IPS-18a (cell line): ENCODE data around the gene RPP30.

ENCODE experiments used
- H3K27ac ChIP-seq: one replicate; pipeline ENCODE4 v1.5.1; 2013; ENCODE audit warnings: low read length
- H3K27me3 ChIP-seq: one replicate; pipeline ENCODE4 v1.6.1; 2013; ENCODE audit warnings: mild to moderate bottlenecking, low read length; ENCODE audit not compliant: control insufficient read depth, insufficient read depth
- H3K36me3 ChIP-seq: one replicate; pipeline ENCODE4 v1.6.1; 2013; ENCODE audit warnings: low read depth, low read length; ENCODE audit not compliant: control insufficient read depth
- H3K4me1 ChIP-seq: one replicate; pipeline ENCODE4 v1.6.1; 2013; ENCODE audit warnings: low read depth, low read length; ENCODE audit not compliant: control insufficient read depth
- H3K4me3 ChIP-seq: one replicate; pipeline ENCODE4 v1.5.1; 2013; ENCODE audit warnings: low read length
- H3K9ac ChIP-seq: one replicate; pipeline ENCODE4 v1.6.1; 2013; ENCODE audit warnings: mild to moderate bottlenecking, low read length, moderate library complexity
- H3K9me3 ChIP-seq: one replicate; pipeline ENCODE4 v1.6.1; 2013; ENCODE audit warnings: low read depth, low read length; ENCODE audit not compliant: control insufficient read depth

RPP30 gene

DNA sequence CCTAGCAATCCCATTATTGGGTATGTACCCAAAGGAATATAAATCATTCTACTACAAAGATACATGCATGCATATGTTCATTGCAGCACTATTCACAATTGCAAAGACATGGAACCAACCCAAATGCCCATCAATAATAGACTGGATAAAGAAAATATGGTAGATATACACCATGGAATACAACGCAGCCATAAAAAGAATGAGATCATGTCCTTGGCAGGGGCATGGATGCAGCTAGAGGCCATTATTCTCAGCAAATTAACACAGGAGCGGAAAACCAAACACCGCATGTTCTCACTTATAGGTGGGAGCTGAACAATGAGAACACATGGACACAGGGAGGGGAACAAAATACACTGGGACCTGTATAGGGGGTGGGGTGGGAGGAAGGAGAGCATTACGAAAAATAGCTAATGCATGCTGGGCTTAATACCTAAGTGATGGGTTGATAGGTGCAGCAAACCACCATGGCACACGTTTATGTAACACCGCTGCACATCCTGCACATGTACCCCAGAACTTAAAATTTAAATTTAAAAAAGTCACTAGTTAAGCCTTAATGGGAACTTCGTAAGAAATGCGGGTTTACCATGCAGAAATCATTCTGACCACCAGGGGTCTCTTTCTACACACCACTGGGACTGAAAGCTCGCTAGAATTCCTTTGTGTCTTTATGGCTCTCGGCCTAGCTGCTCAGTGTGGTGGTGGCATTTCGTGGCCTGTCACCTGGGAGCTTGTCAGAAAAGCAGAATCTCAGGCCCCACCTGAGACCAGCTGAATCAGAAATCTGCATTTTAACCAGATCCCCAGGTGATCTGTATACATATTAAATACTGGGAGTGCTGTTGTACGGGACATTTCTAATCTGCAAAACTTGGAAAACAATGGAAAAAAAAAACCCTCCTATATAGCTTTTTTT, 39.6 kb downstream of the RPP30 start:
- Histone ChIP-seq H3K36me3 (no peaks in the 10 kb centered on the region), H3K9me3 (no peaks in the 10 kb centered on the region), H3K9ac (no peak overlapping the region), H3K4me3 (no peak overlapping the region), H3K27ac (no peak overlapping the region), H3K4me1 (peaks cover 3% of the 10 kb centered on the region), H3K27me3 (peaks cover 48% of the 10 kb centered on the region)

DNA sequence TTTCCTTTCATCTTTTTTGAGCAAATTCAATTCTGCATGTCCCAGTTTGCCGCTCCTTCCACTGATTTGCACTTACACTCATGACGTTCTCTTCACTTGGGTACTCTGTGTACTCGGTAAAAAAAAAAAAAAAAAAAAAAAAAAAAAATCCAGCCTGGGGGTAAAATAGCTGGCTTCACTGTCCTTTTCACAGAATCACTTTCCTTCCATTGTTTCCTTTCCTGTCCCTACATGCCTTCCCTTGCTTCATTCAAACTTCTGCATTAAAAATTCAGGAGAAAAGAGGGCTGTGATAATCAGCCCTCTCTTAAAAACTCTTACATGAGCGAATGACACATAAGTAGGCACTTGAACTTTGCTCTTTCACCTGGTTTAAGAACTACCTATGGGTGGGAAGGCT, 40.4 kb downstream of the RPP30 start:
- H3K36me3 ChIP-seq = no peaks in the 10 kb centered on the region
- H3K9me3 ChIP-seq = no peaks in the 10 kb centered on the region
- peaks cover 3% of the 10 kb centered on the region for H3K4me1 ChIP-seq
- H3K27ac ChIP-seq = no peak overlapping the region
- no peak overlapping the region for H3K4me3 ChIP-seq
- H3K27me3 ChIP-seq = peaks cover 56% of the 10 kb centered on the region
- H3K9ac ChIP-seq = no peak overlapping the region

DNA sequence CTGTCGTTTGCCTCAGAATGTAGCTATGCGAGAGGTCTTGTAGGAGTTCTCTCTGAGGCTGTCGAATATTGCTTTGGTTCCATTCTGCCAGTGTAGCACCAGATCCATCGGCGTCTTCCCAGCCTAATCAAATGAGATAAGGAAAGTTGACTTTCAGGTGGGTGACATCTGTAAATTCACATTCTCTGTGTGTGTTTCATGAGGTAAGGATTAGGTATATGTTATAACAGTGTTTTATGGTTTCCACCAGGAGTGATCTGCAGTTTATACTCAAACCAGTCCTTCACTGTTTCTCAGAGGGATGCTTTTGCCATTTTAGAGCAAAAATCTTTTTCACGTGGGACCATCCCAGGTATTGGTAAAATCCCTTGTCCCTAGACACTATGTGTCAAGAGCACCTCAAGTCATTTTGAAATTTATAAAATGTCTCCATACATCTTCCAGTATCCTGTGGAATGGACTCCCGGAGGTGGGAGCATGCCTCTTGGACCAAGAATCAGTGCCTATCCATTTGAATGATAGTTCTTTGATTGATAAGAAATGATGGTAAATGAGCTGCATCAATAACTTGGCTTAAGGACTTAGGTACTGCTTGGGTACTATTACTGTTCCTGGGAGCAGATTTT, 41.2 kb downstream of the RPP30 start:
- H3K27me3 ChIP-seq = peaks cover 64% of the 10 kb centered on the region
- peaks cover 3% of the 10 kb centered on the region for H3K4me1 ChIP-seq
- no peaks in the 10 kb centered on the region for H3K36me3 ChIP-seq
- no peak overlapping the region for H3K9ac ChIP-seq
- no peak overlapping the region for H3K27ac ChIP-seq
- H3K9me3 ChIP-seq = no peaks in the 10 kb centered on the region
- H3K4me3 ChIP-seq = no peak overlapping the region

DNA sequence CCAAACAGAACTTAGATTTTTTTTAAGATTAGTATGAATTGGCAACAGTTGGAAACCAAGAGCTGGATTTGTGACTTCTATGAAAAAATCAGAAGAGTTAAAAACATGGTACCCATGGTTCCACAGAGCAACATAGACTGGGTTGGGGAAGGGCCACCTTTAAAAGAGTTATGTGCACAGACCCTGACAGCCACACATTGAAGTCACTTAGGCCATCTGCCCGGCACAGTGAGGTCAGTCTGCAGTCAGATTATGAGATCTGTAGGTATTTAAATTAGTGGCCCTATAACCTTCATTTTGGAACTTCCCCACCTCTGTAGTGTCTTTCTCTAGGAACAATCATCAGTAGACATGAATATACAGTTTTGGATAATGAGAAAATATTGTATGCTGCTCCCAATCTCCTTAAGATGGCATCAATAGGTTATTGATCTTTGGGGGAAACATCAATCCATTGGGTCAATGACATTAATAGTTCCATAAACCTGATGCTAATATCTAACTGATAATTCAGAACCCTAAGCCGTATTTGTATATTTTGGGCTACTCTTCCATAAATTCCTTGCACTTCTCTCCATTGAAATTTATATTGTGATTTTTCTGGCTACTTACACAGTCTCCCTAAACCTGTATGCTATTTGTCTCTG, 42.1 kb downstream of the RPP30 start:
- peaks cover 73% of the 10 kb centered on the region for H3K27me3 ChIP-seq
- peaks cover 3% of the 10 kb centered on the region for H3K4me1 ChIP-seq
- H3K4me3 ChIP-seq = no peak overlapping the region
- no peaks in the 10 kb centered on the region for H3K36me3 ChIP-seq
- no peak overlapping the region for H3K27ac ChIP-seq
- no peak overlapping the region for H3K9ac ChIP-seq
- H3K9me3 ChIP-seq = no peaks in the 10 kb centered on the region

DNA sequence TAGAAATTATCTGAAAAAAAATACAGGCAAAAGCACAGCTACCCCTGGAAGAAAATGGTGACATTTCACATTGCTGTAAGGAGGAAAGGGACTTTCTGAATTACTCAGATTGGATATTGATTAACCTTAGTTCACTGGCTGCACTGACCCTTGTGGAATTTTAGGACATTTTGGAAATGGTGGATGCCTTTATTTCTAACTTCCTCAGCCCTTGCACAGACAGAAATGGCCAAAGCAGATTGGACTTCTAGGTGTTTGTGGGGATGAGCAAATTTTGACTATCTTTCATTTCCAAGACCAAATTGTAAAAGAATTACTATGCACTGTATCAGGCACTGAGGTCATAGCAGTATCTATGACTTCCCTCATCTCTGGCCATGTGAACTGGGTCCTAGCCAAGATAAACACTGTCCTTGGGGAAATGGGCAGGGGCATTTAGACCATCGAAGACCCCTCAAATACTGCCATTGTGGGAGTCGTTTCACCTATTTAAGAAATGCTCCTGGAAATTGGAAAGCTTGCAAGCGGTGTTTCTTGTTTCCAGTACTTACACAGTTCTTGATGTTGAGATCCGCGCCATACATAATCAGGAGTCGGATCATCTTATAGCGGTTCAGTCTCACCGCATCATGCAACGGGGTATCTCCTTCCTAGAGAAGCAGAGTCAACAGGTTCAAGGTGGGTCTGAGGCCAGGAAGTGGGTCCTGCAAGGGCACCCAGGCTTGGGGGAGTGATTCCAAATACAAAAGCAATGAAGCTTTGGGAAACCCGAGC, 43.4 kb downstream of the RPP30 start:
- no peak overlapping the region for H3K4me3 ChIP-seq
- peaks cover 3% of the 10 kb centered on the region for H3K4me1 ChIP-seq
- H3K36me3 ChIP-seq = no peaks in the 10 kb centered on the region
- H3K9ac ChIP-seq = no peak overlapping the region
- no peak overlapping the region for H3K27ac ChIP-seq
- H3K9me3 ChIP-seq = no peaks in the 10 kb centered on the region
- H3K27me3 ChIP-seq = peaks cover 86% of the 10 kb centered on the region

DNA sequence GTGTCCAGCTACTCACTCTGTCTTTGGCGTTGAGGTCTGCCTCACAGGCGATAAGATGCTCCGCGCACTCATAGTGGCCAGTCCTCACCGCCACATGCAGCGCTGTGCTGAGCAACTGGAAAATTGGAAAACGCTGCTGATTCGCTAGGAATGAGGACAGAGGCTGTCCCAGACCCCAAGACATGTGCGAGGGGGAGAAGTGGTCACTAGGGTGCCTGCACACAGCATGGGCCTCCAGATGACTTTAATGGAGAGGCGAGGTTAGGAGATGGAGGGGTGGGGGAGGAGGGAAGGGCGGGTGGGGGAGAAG, 43.9 kb downstream of the RPP30 start:
- peaks cover 92% of the 10 kb centered on the region for H3K27me3 ChIP-seq
- H3K27ac ChIP-seq = no peak overlapping the region
- no peaks in the 10 kb centered on the region for H3K36me3 ChIP-seq
- H3K9me3 ChIP-seq = no peaks in the 10 kb centered on the region
- H3K4me3 ChIP-seq = no peak overlapping the region
- no peak overlapping the region for H3K9ac ChIP-seq
- peaks cover 3% of the 10 kb centered on the region for H3K4me1 ChIP-seq

DNA sequence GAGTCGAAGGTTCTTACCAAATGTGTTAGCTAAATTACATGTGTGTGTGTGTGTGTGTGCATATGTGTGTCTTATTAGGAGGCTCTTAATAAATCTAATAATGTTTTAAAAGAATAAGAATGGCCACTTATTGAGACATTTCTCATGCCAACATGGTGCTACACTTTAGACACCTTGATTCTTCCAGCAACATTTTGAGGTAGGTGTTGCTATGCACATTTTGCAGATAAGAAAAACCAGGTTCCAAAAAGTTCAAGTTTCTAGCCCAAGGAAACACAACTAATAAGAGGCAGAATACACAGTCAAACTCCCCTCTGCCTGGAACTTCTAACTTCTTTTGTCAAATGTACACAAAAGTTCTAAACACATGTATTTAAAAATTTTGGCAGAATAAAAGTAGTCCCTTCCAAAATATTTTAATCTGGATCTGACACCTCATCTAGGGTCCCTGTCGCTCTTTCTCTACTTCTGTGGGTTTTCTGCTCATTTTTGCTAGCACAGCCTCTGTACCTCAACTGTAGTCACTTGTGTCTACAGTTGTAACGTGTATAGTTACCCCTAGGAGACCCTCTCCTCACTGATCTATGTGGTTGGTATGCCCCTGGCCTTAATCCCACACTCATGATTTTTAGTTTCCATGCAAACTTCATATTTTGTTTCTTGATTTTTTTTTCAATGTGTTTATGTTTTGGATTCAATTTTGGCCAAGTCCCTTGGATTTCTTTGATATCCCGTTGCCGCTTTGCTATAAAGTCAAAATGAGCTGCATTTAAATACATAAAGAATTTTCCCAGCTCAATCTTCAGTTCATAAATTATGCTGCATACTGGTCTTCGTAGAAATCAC, 44.8 kb downstream of the RPP30 start:
- Histone ChIP-seq H3K4me1 (peaks cover 3% of the 10 kb centered on the region), H3K9ac (no peak overlapping the region), H3K4me3 (no peak overlapping the region), H3K36me3 (no peaks in the 10 kb centered on the region), H3K9me3 (no peaks in the 10 kb centered on the region), H3K27ac (no peak overlapping the region), H3K27me3 (peaks cover 100% of the 10 kb centered on the region)

DNA sequence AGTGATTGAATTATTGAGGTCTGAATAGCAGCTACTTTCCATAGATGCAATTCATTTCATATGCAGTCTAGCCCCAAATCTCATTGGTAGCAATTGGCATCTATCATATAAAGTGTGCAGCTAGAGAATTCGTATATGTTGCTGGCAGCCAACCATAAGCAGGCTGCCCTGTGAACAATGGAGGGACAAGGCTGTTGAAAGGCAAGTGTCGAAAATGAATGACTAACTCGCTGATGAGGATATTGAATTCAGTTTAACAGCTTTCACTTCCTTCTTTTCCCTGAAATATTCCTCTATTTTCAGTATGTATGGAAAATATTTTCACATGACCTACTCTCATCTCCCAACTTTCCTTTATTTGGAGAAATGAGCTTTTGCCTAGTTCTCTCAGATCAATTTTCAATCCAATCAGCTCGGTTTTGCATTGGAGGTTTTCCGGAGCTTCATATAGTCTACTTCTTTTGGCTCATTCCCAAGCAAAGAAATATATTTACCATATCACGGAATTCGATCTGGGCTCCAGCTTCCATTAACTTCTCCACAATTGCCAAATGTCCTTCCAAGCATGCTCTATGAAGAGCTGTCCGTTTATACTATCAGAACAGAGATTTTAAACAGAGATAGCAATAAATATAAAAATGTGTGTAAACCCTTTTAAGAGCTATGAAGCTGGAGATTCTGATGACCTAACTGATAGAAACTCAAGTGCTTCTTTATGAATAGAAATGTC, 45.6 kb downstream of the RPP30 start:
- H3K27ac ChIP-seq = no peak overlapping the region
- no peaks in the 10 kb centered on the region for H3K9me3 ChIP-seq
- no peak overlapping the region for H3K4me3 ChIP-seq
- H3K9ac ChIP-seq = no peak overlapping the region
- peaks cover 100% of the 10 kb centered on the region for H3K27me3 ChIP-seq
- H3K4me1 ChIP-seq = no peaks in the 10 kb centered on the region
- no peaks in the 10 kb centered on the region for H3K36me3 ChIP-seq

DNA sequence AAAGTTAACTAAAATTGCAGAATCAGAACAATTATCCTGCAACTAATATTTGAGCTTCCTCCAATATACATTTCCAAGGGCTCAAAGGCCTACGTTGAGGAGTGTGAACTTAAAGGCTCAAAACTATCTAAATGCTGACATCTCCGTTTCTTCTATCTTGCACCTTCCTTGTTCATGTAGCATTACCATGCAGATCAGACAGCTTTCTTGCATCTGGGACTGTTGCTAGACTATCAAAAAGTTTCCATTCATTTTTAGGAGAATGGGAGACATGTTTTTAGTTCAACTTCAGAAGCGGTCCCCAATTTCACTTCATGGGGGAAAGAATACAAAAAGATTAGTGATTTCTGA, 46.2 kb downstream of the RPP30 start:
- Histone ChIP-seq H3K27me3 (peaks cover 100% of the 10 kb centered on the region), H3K4me3 (no peak overlapping the region), H3K27ac (no peak overlapping the region), H3K4me1 (no peaks in the 10 kb centered on the region), H3K9ac (no peak overlapping the region), H3K9me3 (peaks cover under 1% of the 10 kb centered on the region), H3K36me3 (no peaks in the 10 kb centered on the region)

DNA sequence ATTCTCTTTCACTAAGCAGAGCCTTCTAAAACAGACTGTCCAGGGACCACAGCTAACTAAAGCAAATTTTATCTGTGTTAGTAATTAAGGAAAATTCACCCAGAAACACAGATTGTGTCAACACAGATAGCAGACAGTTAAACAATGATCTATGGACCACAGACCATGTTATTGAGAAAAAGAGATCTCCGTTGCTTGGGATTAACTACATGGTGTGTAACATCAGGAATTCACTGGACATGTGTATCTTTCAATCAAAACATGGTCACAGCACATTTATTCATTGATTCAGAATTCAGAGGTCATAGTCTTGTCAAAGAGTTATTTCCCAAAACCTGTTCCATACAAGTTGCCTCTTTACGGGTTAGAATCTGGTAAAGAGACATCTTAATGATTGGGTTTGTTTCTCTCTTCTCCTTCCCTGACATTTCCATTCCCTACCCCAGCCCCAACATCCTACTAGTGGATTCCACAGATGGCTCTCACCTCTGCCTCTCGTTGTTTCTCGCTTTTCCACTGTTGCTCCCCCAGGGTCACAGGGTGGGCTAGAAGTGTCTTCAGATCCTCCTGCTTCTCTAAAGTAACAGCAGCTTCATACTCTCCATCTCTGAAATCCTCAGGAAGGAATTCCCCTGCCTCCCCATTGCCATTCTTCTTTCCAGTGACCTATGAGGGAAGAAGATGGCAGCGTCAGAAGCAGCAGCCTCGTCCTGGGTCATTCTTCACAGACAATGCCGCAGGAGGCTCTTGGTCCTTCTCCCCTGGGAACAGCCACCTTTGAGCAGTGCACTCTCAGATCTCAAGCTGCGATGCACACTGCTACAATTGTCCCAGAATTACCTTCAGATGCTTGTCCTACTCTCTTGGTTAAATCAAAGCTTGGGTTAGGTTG, 48.2 kb downstream of the RPP30 start:
- H3K9ac ChIP-seq = no peak overlapping the region
- H3K9me3 ChIP-seq = peaks cover 3% of the 10 kb centered on the region
- H3K27me3 ChIP-seq = peaks cover 100% of the 10 kb centered on the region
- no peak overlapping the region for H3K27ac ChIP-seq
- no peak overlapping the region for H3K4me3 ChIP-seq
- no peaks in the 10 kb centered on the region for H3K36me3 ChIP-seq
- no peaks in the 10 kb centered on the region for H3K4me1 ChIP-seq
